ENCODE results near the gene DDC.

DDC gene

GRCh38 chr7:50412973-50413372, 152.2 kb downstream of the DDC start:
- DNase-seq (ENCODE audit: low read depth): no peak

GRCh38 chr7:50411332-50411731, 153.9 kb downstream of the DDC start:
- no peak for DNase-seq (ENCODE audit: low read depth)

GRCh38 chr7:50409856-50410745, 155.1 kb downstream of the DDC start:
- DNase-seq (ENCODE audit: low read depth): no peak
